Retinal pigment epithelial cell (primary cell): ENCODE results near the gene GDA.

Source experiments
- DNase-seq: peaks from one replicate; pipeline ENCODE4 v3.0.0-alpha.2; 2010; ENCODE audit warnings: low read depth
- H3K4me3 ChIP-seq: 2 replicates; pipeline ENCODE4 v1.5.1; 2011; ENCODE audit warnings: mild to moderate bottlenecking, low read length, control low read depth, moderate library complexity
- TF ChIP-seq, protein P1 (sequence below): conservative IDR thresholded peaks from 2 replicates; pipeline ENCODE4 v1.5.1; 2011; ENCODE audit warnings: low read depth, low read length, control low read depth, inconsistent platforms

The GDA gene

GRCh38 chr9:72158680-72159079, 9.4 kb downstream of the GDA start:
- no peak for DNase-seq
- no peak overlapping the region for H3K4me3 ChIP-seq
- TF ChIP-seq, protein P1, sequence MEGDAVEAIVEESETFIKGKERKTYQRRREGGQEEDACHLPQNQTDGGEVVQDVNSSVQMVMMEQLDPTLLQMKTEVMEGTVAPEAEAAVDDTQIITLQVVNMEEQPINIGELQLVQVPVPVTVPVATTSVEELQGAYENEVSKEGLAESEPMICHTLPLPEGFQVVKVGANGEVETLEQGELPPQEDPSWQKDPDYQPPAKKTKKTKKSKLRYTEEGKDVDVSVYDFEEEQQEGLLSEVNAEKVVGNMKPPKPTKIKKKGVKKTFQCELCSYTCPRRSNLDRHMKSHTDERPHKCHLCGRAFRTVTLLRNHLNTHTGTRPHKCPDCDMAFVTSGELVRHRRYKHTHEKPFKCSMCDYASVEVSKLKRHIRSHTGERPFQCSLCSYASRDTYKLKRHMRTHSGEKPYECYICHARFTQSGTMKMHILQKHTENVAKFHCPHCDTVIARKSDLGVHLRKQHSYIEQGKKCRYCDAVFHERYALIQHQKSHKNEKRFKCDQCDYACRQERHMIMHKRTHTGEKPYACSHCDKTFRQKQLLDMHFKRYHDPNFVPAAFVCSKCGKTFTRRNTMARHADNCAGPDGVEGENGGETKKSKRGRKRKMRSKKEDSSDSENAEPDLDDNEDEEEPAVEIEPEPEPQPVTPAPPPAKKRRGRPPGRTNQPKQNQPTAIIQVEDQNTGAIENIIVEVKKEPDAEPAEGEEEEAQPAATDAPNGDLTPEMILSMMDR, result no peak

GRCh38 chr9:72160446-72161123, 11.3 kb downstream of the GDA start:
- H3K4me3 ChIP-seq, result no peak overlapping the region
- no peak for DNase-seq
- TF ChIP-seq, protein P1, result no peak

- no peak overlapping the region for H3K4me3 ChIP-seq
- DNase-seq, result no peak
- TF ChIP-seq, protein P1, result no peak
Measured at GRCh38 chr9:72165326-72165725, 16.1 kb downstream of the GDA start.

DNA sequence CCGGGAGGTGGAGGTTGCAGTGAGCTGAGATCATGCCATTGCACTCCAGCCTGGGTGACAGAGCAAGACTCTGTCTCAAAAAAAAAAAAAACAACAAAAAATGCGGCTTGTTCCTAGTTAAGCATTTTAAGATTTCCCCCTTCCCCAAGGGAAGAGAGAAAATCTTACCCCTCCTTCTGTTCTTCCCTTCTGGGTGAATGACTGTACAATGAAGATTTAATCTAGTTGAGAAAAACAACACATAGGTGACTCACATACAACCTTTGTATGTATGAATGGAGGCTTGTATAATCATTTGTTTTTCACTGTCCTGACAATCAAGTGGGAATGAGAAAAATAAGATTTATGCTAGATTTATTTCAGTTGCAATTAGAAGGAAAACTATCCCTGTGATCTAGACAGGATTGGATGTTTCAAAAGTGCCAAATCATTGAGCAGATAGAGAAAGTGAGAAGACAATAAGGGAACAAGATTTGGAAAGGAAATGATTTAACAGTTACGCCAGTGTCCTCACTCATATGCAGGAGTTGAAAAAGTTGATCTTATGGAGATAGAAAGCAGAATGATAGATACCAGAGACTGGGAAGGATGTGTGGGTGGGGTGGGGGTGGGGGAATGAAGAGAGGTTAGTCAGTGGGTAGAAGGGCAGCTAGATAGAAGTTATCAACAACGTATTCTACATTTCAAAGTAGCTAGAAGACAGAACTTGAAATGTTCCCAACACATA, 16.7 kb downstream of the GDA start:
- no peak for DNase-seq
- TF ChIP-seq, protein P1, result no peak
- no peak overlapping the region for H3K4me3 ChIP-seq

DNA sequence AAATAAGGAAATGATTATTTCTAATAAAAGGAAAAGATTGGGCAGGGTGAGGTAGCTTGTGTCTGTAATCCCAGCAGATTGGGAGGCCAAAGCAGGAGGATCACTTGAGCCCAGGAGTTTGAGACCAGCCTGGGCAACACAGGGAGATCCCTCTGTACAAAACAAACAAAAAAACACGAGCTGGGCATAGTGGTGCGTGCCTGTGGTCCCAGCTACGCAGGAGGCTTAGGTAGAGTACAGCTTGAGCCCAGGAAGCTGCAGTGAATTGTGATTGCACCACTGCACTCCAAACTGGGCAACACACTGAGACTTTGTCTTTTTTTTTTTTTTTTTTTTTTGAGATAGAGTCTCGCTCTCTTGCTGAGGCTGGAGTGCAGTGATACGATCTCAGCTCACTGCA, 18.8 kb downstream of the GDA start:
- H3K4me3 ChIP-seq, result no peak overlapping the region
- TF ChIP-seq, protein P1, result no peak
- no peak for DNase-seq

DNA sequence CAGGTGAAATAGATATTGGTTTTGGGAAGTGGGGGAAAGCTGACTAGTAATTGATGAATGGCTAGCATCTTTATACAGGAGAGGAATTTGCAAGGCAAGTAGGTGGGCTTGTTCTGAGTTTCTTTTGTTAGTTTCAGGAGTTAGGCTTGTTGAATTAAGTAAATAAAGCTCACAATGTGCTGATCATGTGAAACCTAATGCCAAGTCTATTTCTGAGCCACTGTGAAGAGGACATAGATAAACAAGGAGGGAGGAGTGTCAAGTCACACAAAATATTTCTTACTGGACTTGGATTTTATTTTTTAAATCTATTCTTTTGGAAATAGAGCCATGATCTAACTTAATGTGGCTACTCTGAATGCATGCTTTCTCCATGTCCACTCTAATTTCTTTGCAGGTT, 19.9 kb downstream of the GDA start:
- no peak for DNase-seq
- H3K4me3 ChIP-seq, result no peak overlapping the region
- TF ChIP-seq, protein P1, result no peak

- TF ChIP-seq, protein P1, result no peak
- no peak for DNase-seq
- H3K4me3 ChIP-seq, result no peak overlapping the region
Measured at GRCh38 chr9:72173080-72173479, 23.8 kb downstream of the GDA start.
